HG03520 (cell line): ENCODE results near the gene SLC39A12.

Experiments
- ATAC-seq: cut with Tn5 transposase; IDR thresholded peaks from one replicate; pipeline ENCODE4 v1.9.1; 2021; ENCODE audit warnings: mild to moderate bottlenecking, moderate library complexity; ENCODE audit not compliant: unreplicated experiment

SLC39A12 gene

GRCh38 chr10:17961551-17962422 lies 10.1 kb downstream of the SLC39A12 start:
- ATAC-seq, result no peak

DNA sequence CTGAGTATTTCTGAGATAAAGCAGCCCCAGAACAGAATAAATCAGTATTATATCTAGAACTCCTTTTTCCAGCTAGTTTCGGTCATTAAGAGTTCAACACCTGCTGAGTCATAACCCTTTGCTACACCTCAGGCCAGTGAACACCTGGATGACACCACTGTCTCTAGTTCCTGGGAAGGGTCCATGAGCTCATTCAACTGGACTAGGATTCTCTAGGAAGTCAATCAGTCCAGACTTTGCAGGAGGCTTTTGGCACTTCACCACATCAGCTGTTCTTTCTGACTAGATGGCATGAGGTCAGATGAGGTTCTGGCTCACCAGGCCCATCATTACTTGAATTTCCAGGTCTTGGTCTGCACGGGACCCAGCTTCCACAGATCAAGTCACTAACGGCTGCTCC lies 11.7 kb downstream of the SLC39A12 start:
- ATAC-seq, result no peak

DNA sequence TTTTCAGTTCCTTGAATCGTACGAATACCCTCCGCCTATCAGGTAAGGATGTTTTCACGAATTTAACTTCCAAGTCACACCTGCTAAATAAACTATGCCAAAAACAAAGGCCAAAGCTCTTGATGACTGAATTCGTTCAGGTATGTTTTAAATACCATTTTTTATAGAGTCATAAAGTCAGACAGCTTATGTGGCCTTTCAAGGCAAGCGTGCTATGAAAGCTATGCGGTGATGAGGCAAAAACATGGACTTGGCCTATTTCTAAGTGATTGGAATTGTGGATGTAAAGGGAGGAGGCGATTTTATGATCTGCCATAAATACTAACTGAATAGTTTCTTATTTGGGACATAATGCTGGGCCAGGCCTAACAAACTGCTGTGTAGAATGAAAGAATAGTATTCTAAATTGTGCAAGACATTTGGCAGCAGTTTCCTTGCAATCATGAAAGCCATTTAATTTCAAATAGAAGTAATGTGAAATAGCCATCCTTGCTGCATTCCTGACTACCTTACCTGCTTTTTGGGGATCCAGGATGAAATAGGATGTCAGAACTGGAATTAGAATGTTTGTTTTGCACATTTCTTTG lies 14.0 kb downstream of the SLC39A12 start:
- ATAC-seq, result no peak

- no peak for ATAC-seq
Measured at GRCh38 chr10:17974505-17974904, 22.8 kb downstream of the SLC39A12 start.

DNA sequence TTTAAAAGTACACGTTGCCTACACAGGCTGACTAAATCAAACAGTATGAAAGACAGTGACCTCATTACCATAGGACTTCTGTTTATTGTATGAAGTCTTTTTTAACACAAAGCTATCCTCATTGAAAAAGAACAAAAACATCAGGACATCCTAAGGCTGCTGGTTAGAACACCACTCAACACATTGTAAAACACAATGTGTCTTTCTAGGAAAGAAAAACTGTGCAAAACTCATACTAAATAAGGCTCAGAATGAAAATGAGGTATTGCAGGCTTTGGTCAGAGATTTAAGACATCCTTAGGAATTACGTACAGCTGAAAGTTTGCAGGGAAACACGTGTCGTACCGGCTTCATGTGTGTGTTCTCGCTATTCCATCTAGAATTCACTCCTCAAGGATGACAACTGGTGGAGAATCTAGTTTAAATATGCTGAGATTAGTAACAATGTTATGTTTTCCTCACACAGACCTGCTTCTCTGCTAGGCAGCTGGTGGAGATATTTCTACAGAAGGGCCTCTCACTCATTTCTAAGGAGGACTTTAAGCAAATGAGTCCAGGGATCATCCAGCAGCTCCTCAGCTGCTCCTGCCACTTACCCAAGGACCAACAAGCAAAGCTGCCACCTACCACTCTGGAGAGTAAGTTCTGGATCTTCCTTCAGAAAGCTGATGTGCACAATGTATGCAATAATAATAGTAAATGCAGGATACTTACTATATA lies 29.3 kb downstream of the SLC39A12 start:
- ATAC-seq, result no peak

DNA sequence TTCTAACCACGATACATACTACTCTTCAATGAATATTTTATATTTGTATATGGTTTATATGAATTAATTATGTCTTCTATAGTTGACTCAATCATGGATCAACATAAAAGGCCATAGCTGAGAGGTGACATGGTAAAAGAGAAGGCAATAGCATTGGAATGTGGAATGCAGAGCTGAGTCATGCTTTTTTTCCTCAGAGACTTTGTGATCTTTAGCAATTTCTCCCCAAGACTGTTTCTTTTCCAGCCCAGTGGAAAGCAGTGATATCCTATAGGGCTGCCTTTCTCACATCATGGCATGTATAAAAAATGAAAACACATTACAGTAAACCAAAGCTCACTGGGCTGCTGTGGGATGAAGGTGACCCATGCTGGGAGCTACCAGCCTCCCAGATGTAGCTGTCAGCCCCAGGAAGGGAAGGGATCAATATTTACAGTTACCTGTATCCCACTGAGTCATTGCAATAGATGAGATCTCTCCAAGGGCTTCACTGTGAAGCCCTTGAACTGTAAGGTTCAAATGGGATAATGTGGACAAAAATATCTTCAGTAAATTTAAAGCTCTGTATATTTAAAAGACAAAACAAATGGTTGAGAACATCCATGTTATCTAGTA lies 30.2 kb downstream of the SLC39A12 start:
- ATAC-seq, result no peak

- ATAC-seq, result peak; percentile 93
Measured at GRCh38 chr10:17984056-17984455, 32.3 kb downstream of the SLC39A12 start.

- ATAC-seq, result no peak
Measured at GRCh38 chr10:17984563-17984962, 32.8 kb downstream of the SLC39A12 start.

GRCh38 chr10:17989908-17990767 lies 38.4 kb downstream of the SLC39A12 start:
- peak; percentile 90 for ATAC-seq

DNA sequence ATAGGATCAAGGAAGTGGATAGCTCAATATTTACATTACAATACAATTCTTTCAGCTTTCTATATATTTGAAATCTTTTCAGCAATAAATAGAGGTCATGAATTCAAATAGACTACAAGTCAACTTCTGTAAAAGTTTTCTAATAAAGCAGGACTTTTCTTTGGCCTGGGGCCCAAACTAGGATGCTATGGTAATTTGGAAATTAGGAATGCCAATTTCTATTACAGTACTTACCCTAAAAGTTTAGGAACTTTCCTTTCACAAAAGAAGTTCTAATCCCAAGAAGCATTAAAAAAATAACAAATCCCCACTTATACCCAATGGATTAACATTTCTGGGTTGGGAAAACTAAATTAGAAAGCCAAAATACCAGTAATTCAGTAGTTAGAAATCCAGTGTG lies 40.5 kb downstream of the SLC39A12 start:
- no peak for ATAC-seq

- no peak for ATAC-seq
Measured at GRCh38 chr10:17993361-17993760, 41.6 kb downstream of the SLC39A12 start.

DNA sequence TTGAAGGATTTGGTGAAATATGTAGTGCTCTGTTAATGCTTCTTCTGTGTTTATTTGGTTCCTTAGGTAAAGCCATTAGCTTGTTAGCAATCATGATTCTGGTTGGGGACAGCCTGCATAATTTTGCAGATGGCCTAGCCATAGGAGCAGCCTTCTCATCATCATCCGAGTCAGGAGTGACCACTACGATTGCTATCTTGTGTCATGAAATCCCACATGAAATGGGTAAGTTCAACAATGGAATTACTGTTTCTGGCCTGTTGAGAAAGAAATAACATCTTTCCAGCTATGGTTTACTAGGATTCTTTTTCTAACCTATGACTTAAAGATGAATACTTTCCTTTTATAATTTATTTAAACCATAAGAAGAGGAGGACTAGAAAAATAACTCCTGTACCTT lies 48.9 kb downstream of the SLC39A12 start:
- no peak for ATAC-seq

DNA sequence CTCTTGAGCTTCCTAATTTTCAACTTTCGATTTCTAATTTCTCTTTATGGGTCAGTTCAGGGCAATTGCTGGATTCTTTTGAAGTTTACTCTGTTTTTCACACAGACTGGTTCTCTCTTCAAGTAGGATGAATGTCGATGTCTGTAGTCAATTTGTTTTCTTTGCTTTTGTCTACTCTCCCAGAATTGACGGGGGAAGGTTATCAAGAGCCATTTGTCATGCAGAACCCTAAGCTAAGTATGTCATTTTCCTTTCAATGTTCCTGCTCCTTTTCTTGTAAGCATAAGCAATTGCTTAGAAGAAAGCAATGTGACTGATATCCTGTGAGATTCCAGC lies 53.7 kb downstream of the SLC39A12 start:
- no peak for ATAC-seq

- ATAC-seq, result no peak
Measured at GRCh38 chr10:18005781-18006456, 54.2 kb downstream of the SLC39A12 start.

DNA sequence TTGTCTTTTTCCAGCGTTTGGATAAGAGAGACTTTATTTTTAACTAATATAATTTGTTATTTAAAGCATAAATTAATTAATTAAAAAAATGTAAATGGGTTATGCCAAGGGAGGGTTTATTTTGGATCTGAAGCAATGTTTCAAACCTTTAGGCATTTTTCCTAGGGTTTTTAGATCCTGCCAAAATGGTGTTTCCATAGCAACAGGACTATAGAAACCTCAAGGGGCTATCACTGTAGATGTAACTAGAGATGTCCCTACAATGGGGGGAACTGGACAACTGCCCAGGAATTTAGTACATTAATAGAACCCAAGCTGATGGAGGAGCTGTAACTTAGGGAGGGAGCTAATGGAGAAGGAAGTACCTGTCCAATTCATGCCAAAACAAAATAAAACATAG lies 57.3 kb downstream of the SLC39A12 start:
- ATAC-seq, result no peak

GRCh38 chr10:18010050-18010449 lies 58.3 kb downstream of the SLC39A12 start:
- ATAC-seq, result no peak

- ATAC-seq, result no peak
Measured at GRCh38 chr10:18020523-18020922, 68.8 kb downstream of the SLC39A12 start.

GRCh38 chr10:18021725-18022480 lies 70.2 kb downstream of the SLC39A12 start:
- no peak for ATAC-seq
